Panc1 (cell line): ENCODE results near the gene GRIN2C.

Experiments used
- POLR2AphosphoS5 ChIP-seq: IDR thresholded peaks from 2 replicates; pipeline ENCODE4 v1.6.1; 2012; ENCODE audit warnings: mild to moderate bottlenecking, low read depth, low read length, moderate library complexity
- SIN3A ChIP-seq: IDR thresholded peaks from 2 replicates; pipeline ENCODE4 v1.6.1; 2012; ENCODE audit warnings: low read depth, mild to moderate bottlenecking, low read length, moderate library complexity, borderline replicate concordance; ENCODE audit not compliant: insufficient read depth
- TF ChIP-seq, protein P1 (sequence below): fragments of 450-650 bp; IDR thresholded peaks from 2 replicates; pipeline ENCODE4 v1.5.1; 2017; ENCODE audit warnings: mild to moderate bottlenecking
- TF ChIP-seq, protein P2 (sequence below), 2 experiments: IDR thresholded peaks; 2 replicates each; pipeline ENCODE4 v1.6.1; 2011 to 2012; ENCODE audit warnings: low read depth in 2 of 2, control low read depth in 1 of 2, low read length in 1 of 2, mild to moderate bottlenecking in 1 of 2, moderate library complexity in 1 of 2; ENCODE audit not compliant: insufficient read depth in 1 of 2

DNA sequence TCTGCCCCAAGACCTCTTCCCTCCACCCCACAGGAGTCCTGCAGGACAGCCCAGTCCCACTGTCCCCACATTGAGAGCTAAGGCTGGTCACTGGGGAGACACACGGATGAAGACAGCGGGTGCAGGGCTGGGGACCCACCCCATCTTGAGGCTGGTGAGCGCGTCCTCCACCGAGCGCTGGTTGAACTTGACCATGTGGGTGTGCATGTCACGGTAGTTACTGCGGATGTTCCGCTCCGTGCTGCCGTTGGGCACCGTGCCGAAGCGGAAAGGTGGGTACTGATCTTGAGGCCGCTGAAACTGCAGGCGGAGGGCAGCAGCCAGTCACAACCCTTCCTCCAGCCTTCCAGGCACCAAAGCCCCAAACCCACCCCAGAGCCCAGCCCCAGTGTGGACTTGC, 13.1 kb downstream of the GRIN2C start:
- TF ChIP-seq, protein P1, sequence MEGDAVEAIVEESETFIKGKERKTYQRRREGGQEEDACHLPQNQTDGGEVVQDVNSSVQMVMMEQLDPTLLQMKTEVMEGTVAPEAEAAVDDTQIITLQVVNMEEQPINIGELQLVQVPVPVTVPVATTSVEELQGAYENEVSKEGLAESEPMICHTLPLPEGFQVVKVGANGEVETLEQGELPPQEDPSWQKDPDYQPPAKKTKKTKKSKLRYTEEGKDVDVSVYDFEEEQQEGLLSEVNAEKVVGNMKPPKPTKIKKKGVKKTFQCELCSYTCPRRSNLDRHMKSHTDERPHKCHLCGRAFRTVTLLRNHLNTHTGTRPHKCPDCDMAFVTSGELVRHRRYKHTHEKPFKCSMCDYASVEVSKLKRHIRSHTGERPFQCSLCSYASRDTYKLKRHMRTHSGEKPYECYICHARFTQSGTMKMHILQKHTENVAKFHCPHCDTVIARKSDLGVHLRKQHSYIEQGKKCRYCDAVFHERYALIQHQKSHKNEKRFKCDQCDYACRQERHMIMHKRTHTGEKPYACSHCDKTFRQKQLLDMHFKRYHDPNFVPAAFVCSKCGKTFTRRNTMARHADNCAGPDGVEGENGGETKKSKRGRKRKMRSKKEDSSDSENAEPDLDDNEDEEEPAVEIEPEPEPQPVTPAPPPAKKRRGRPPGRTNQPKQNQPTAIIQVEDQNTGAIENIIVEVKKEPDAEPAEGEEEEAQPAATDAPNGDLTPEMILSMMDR: no peak
- TF ChIP-seq SIN3A (no peak), POLR2AphosphoS5 (no peak)
- TF ChIP-seq, protein P2, sequence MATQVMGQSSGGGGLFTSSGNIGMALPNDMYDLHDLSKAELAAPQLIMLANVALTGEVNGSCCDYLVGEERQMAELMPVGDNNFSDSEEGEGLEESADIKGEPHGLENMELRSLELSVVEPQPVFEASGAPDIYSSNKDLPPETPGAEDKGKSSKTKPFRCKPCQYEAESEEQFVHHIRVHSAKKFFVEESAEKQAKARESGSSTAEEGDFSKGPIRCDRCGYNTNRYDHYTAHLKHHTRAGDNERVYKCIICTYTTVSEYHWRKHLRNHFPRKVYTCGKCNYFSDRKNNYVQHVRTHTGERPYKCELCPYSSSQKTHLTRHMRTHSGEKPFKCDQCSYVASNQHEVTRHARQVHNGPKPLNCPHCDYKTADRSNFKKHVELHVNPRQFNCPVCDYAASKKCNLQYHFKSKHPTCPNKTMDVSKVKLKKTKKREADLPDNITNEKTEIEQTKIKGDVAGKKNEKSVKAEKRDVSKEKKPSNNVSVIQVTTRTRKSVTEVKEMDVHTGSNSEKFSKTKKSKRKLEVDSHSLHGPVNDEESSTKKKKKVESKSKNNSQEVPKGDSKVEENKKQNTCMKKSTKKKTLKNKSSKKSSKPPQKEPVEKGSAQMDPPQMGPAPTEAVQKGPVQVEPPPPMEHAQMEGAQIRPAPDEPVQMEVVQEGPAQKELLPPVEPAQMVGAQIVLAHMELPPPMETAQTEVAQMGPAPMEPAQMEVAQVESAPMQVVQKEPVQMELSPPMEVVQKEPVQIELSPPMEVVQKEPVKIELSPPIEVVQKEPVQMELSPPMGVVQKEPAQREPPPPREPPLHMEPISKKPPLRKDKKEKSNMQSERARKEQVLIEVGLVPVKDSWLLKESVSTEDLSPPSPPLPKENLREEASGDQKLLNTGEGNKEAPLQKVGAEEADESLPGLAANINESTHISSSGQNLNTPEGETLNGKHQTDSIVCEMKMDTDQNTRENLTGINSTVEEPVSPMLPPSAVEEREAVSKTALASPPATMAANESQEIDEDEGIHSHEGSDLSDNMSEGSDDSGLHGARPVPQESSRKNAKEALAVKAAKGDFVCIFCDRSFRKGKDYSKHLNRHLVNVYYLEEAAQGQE (IDR thresholded peaks at IDR 0.05; ENCODE audit: insufficient read depth in 1 of 2, low read depth in 2 of 2, low read length in 1 of 2): no peak
